Gastroesophageal sphincter (tissue), 4 donors: ENCODE results near the gene OCSTAMP. TPM values are rescaled to one million over a fixed set of nuclear protein-coding genes. Genes with fewer than 3 reads are reported as not detected.

Experiments used
- ATAC-seq: fragments of 150-250 bp; one replicate; pipeline ENCODE4 v1.9.1; 2016; ENCODE audit warnings: mild to moderate bottlenecking, moderate library complexity
- H3K27ac ChIP-seq, 4 donors: fragments of 200-600 bp; sonication (generic) in 3 of 4; 1 replicate in 3 of 4; 2 replicates in 1 of 4; pipeline ENCODE4 v1.5.1; 2016 to 2019
- H3K27me3 ChIP-seq: fragments of 200-600 bp; sonication (generic); one replicate; pipeline ENCODE4 v1.5.1; 2019
- H3K36me3 ChIP-seq, 2 donors: fragments of 200-600 bp; sonication (generic); one replicate each; pipeline ENCODE4 v1.5.1; 2019; ENCODE audit warnings: control low read depth in 1 of 2
- H3K4me1 ChIP-seq, 3 donors: fragments of 200-600 bp; sonication (generic); 1 replicate in 2 of 3; 2 replicates in 1 of 3; pipeline ENCODE4 v1.5.1; 2016 to 2019; ENCODE audit warnings: control low read depth in 2 of 3
- H3K4me3 ChIP-seq, 2 donors: fragments of 200-600 bp; sonication (generic); one replicate each; pipeline ENCODE4 v1.5.1; 2019; ENCODE audit warnings: mild to moderate bottlenecking in 1 of 2, moderate library complexity in 1 of 2
- H3K9me3 ChIP-seq, 3 donors: fragments of 200-600 bp; sonication (generic); one replicate each; pipeline ENCODE4 v1.5.1; 2017 to 2019; ENCODE audit warnings: control low read depth in 2 of 3
- EP300 ChIP-seq: sonication (generic); formaldehyde crosslinking; IDR thresholded peaks from one replicate; pipeline ENCODE4 v1.6.1; 2017; ENCODE audit warnings: antibody characterized with exemption, mild to moderate bottlenecking
- POLR2A ChIP-seq, 2 donors: fragments of 450-650 bp; IDR thresholded peaks; one replicate each; pipeline ENCODE4 v1.6.1; 2017; ENCODE audit warnings: antibody characterized with exemption in 2 of 2, mild to moderate bottlenecking in 2 of 2, moderate library complexity in 1 of 2
- POLR2AphosphoS5 ChIP-seq: sonication (generic); formaldehyde crosslinking; IDR thresholded peaks from one replicate; pipeline ENCODE4 v1.6.1; 2017; ENCODE audit warnings: antibody characterized with exemption
- WGBS, 2 donors: methylation state at CpG; one replicate each; pipeline ENCODE4 v1.1.5; 2018; ENCODE audit warnings: low coverage in 1 of 2; 5-methylcytosine and 5-hydroxymethylcytosine counted together
- total RNA-seq, 4 donors: library from RNA; depleted of rRNA; stranded (reverse); fragments of >200 nt; gene quantifications; one replicate each; pipeline ENCODE4 v1.1.0, GENCODE V29; 2016
- TF ChIP-seq, protein P1 (sequence below), 4 experiments: fragments of 200-600 bp in 2 of 4; fragments of 450-650 bp in 2 of 4; sonication (generic) in 1 of 4; IDR thresholded peaks; one replicate each; pipeline ENCODE4 v1.5.1; 2017 to 2019; ENCODE audit warnings: antibody characterized with exemption in 4 of 4, mild to moderate bottlenecking in 2 of 4, moderate library complexity in 2 of 4

OCSTAMP gene
- total RNA-seq, 4 donors from 2014 or later = not detected

GRCh38 chr20:46546936-46547335, 3.5 kb downstream of the OCSTAMP start:
- WGBS, 2 donors = 68% methylated on average over 3 to 6 of the region's 6 CpGs
- no peak for ATAC-seq
- no peak overlapping the region for H3K4me3 ChIP-seq

DNA sequence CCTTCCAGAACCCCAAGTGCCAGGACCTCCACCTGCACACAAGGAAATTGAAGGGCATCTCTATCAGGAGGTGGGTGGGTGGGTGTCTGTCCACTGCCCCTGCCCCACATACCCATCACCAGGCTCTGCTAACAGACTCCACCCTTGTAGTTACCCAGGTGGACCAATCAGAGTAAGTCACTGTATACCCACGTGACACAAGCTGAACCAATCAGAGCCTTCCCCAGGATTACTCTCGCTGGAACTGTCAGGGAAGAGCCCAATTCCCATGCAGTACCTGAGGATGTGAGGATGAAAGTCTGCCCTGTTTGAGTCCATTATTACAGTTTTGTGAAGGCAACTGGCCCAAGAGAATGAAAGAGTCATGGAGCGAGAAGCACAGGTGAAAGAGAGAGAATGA, 4.2 kb downstream of the OCSTAMP start:
- H3K4me3 ChIP-seq = no peak overlapping the region
- H3K27ac ChIP-seq = no peak overlapping the region
- 85 to 93% methylated on average over 3 of the region's 3 CpGs for WGBS, 2 donors
- H3K9me3 ChIP-seq = no peaks in the 10 kb centered on the region
- no peaks in the 10 kb centered on the region for H3K36me3 ChIP-seq
- H3K4me1 ChIP-seq = no peaks in the 10 kb centered on the region
- H3K27me3 ChIP-seq = peaks cover 60% of the 10 kb centered on the region
- no peak for ATAC-seq
- TF ChIP-seq, protein P1, sequence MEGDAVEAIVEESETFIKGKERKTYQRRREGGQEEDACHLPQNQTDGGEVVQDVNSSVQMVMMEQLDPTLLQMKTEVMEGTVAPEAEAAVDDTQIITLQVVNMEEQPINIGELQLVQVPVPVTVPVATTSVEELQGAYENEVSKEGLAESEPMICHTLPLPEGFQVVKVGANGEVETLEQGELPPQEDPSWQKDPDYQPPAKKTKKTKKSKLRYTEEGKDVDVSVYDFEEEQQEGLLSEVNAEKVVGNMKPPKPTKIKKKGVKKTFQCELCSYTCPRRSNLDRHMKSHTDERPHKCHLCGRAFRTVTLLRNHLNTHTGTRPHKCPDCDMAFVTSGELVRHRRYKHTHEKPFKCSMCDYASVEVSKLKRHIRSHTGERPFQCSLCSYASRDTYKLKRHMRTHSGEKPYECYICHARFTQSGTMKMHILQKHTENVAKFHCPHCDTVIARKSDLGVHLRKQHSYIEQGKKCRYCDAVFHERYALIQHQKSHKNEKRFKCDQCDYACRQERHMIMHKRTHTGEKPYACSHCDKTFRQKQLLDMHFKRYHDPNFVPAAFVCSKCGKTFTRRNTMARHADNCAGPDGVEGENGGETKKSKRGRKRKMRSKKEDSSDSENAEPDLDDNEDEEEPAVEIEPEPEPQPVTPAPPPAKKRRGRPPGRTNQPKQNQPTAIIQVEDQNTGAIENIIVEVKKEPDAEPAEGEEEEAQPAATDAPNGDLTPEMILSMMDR (IDR thresholded peaks at IDR 0.05) = no peak
- TF ChIP-seq EP300 (no peak), POLR2AphosphoS5 (no peak), POLR2A (IDR thresholded peaks at IDR 0.05) (no peak)

More at GRCh38 chr20:46546936-46547335, 3.5 kb downstream of the OCSTAMP start:
- Histone ChIP-seq H3K36me3 (no peaks in the 10 kb centered on the region), H3K9me3 (no peaks in the 10 kb centered on the region), H3K27me3 (peaks cover 54% of the 10 kb centered on the region), H3K27ac (no peak overlapping the region), H3K4me1 (no peaks in the 10 kb centered on the region)
- TF ChIP-seq POLR2AphosphoS5 (no peak), POLR2A (IDR thresholded peaks at IDR 0.05) (no peak), EP300 (no peak)
- TF ChIP-seq, protein P1 (IDR thresholded peaks at IDR 0.05) = no peak

DNA sequence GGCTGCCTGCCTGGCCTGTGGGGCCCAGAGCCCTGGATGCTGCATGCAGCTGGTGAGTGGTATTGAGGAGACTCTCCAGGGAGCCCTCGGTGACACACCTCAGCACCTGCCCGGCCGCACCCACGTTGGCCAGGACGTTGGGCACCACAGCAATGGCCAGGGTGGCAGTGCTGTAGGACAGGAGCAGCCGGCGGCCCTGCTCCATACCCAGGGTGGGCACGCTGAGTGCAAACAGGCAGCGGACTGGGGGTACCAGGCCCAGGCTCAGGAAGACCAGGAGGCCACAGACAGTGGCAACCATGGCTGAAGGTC, 4.7 kb downstream of the OCSTAMP start:
- WGBS, 2 donors = no CpG with 5 or more reads among the region's 9 CpGs

GRCh38 chr20:46545077-46545826, 5.2 kb downstream of the OCSTAMP start:
- Histone ChIP-seq H3K4me1 (no peaks in the 10 kb centered on the region), H3K4me3 (no peak overlapping the region), H3K36me3 (no peaks in the 10 kb centered on the region), H3K27ac (no peak overlapping the region), H3K27me3 (peaks cover 67% of the 10 kb centered on the region), H3K9me3 (no peaks in the 10 kb centered on the region)
- ATAC-seq = no peak
- TF ChIP-seq EP300 (no peak), POLR2A (IDR thresholded peaks at IDR 0.05) (no peak), POLR2AphosphoS5 (no peak)
- TF ChIP-seq, protein P1 (IDR thresholded peaks at IDR 0.05) = no peak
- WGBS, 2 donors = 100% methylated on average over 1 of the region's 14 CpGs; no CpG with 5 or more reads in 1 of the 2 donors

More for the DNA sequence above, 4.7 kb downstream of the OCSTAMP start:
- Histone ChIP-seq H3K9me3 (no peaks in the 10 kb centered on the region), H3K36me3 (no peaks in the 10 kb centered on the region), H3K27me3 (peaks cover 65% of the 10 kb centered on the region), H3K4me1 (no peaks in the 10 kb centered on the region), H3K27ac (no peak overlapping the region), H3K4me3 (no peak overlapping the region)
- ATAC-seq = no peak
- TF ChIP-seq POLR2A (IDR thresholded peaks at IDR 0.05) = no peak
- no peak for TF ChIP-seq POLR2AphosphoS5
- no peak for TF ChIP-seq EP300
- TF ChIP-seq, protein P1 (IDR thresholded peaks at IDR 0.05) = no peak

GRCh38 chr20:46544576-46544975, 5.9 kb downstream of the OCSTAMP start:
- no peak overlapping the region for H3K4me3 ChIP-seq
- peaks cover 65% of the 10 kb centered on the region for H3K27me3 ChIP-seq
- H3K27ac ChIP-seq = no peak overlapping the region
- H3K4me1 ChIP-seq = no peaks in the 10 kb centered on the region
- ATAC-seq = no peak
- H3K9me3 ChIP-seq = no peaks in the 10 kb centered on the region
- no peaks in the 10 kb centered on the region for H3K36me3 ChIP-seq
- TF ChIP-seq POLR2A (IDR thresholded peaks at IDR 0.05) = no peak
- TF ChIP-seq POLR2AphosphoS5 = no peak
- TF ChIP-seq EP300 = no peak
- TF ChIP-seq, protein P1 (IDR thresholded peaks at IDR 0.05) = no peak
- 80 to 92% methylated on average over 2 to 3 of the region's 3 CpGs for WGBS, 2 donors
